Smooth muscle cell (in vitro differentiated cells): Measurements from ENCODE around the gene TTLL10. TPM values are rescaled to one million over a fixed set of nuclear protein-coding genes. Genes with fewer than 3 reads are reported as not detected.

Experiments
- DNase-seq: peaks from one replicate; lab custom pipeline; 2025; ENCODE audit not compliant: unreplicated experiment; lab: John Stamatoyannopoulos, UW
- H2AFZ ChIP-seq: fragments of 200-600 bp; sonication (generic); 2 replicates; pipeline ENCODE4 v1.6.0; 2016; ENCODE audit warnings: antibody characterized with exemption, low read depth, mild to moderate bottlenecking
- H3F3A ChIP-seq: fragments of 200-600 bp; sonication (generic); 2 replicates; pipeline ENCODE4 v1.6.0; 2017; ENCODE audit warnings: antibody characterized with exemption, low read depth
- H3K27ac ChIP-seq: fragments of 200-600 bp; sonication (generic); 2 replicates; pipeline ENCODE4 v1.5.1; 2016; ENCODE audit warnings: low read depth, mild to moderate bottlenecking
- H3K27me3 ChIP-seq: fragments of 200-600 bp; sonication (generic); 2 replicates; pipeline ENCODE4 v1.6.1; 2016; ENCODE audit warnings: low read depth, mild to moderate bottlenecking
- H3K36me3 ChIP-seq: fragments of 200-600 bp; sonication (generic); 2 replicates; pipeline ENCODE4 v1.5.1; 2016; ENCODE audit warnings: low read depth
- H3K4me1 ChIP-seq: fragments of 200-600 bp; sonication (generic); 2 replicates; pipeline ENCODE4 v1.5.1; 2016; ENCODE audit warnings: low read depth
- H3K4me2 ChIP-seq: fragments of 200-600 bp; sonication (generic); 2 replicates; pipeline ENCODE4 v1.6.0; 2016; ENCODE audit warnings: mild to moderate bottlenecking
- H3K4me3 ChIP-seq: fragments of 200-600 bp; sonication (generic); 2 replicates; pipeline ENCODE4 v1.5.1; 2016; ENCODE audit warnings: mild to moderate bottlenecking
- H3K79me2 ChIP-seq: fragments of 200-600 bp; sonication (generic); 2 replicates; pipeline ENCODE4 v1.6.0; 2016; ENCODE audit warnings: low read depth, mild to moderate bottlenecking
- H3K9ac ChIP-seq: fragments of 200-600 bp; sonication (generic); 2 replicates; pipeline ENCODE4 v1.6.0; 2016; ENCODE audit warnings: low read depth
- H3K9me3 ChIP-seq: fragments of 200-600 bp; sonication (generic); replicated peaks from 2 replicates; pipeline ENCODE4 v1.5.1; 2016; ENCODE audit warnings: low read depth
- H4K20me1 ChIP-seq: fragments of 200-600 bp; sonication (generic); 2 replicates; pipeline ENCODE4 v1.6.0; 2016; ENCODE audit warnings: low read depth
- WGBS: methylation state at CpG from one replicate; pipeline ENCODE4 v1.1.7; 2016; ENCODE audit warnings: low lambda C conversion rate; 5-methylcytosine and 5-hydroxymethylcytosine counted together
- polyA plus RNA-seq: library from polyadenylated mRNA; unstranded; fragments of >200 nt; fragmentation: Nextera tagmentation; extraction: Ambion mirVana; gene quantifications from 2 replicates; pipeline ENCODE4 v1.2.1, GENCODE V29; 2016
- total RNA-seq: library from RNA; depleted of rRNA; stranded (reverse); fragments of >200 nt; gene quantifications from 2 replicates; pipeline ENCODE4 v1.2.3, GENCODE V29; 2014
- TF ChIP-seq, protein P1 (sequence below): fragments of 200-600 bp; sonication (generic); IDR thresholded peaks from 2 replicates; pipeline ENCODE4 v1.5.1; 2017; ENCODE audit warnings: borderline replicate concordance, mild to moderate bottlenecking, antibody characterized with exemption; ENCODE audit not compliant: insufficient read depth, poor library complexity, severe bottlenecking

TTLL10 gene
- total and polyA plus RNA-seq, 2 experiments from 2014 or later, result not detected

DNA sequence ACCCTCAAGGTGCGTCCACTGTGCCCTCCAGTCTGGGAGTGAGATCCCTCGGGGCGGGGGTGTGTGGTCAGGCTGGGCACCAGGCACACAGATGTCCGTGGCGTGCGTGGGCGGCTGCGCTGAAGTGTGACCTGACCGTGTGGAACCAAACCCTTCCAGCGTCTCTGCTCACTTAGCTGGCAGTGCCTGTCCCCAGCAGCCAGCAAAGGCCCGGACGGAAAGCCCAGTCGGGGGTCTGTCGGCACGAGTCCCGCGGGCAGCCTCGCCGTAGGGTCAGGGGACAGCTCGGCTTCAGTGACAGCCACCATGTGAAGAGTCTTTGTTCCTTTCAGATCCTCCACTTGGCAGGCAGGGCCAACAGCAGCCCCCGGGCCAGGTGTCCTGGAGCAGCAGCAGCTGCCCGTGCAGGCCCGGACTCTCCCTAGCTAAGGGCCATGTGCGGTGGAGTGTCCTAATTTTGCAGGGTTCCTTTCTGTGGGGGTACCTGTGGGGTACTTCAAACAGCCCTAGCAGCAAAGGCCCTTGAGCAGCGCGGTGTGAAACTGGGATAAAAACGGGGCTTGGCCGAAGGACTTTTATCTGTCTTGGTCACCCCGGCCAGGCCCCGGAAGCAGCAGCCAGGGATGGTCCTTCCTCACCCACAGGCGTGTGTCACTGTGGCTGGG is 11.6 kb downstream of the TTLL10 start:
- no peaks in the 10 kb centered on the region for H3K27me3 ChIP-seq
- H2AFZ ChIP-seq, result no peak overlapping the region
- H3K36me3 ChIP-seq, result no peaks in the 10 kb centered on the region
- no peaks in the 10 kb centered on the region for H3K79me2 ChIP-seq
- no peaks in the 10 kb centered on the region for H3K9me3 ChIP-seq
- no peaks in the 10 kb centered on the region for H4K20me1 ChIP-seq
- no peak overlapping the region for H3K27ac ChIP-seq
- H3K9ac ChIP-seq, result no peak overlapping the region
- TF ChIP-seq, protein P1, sequence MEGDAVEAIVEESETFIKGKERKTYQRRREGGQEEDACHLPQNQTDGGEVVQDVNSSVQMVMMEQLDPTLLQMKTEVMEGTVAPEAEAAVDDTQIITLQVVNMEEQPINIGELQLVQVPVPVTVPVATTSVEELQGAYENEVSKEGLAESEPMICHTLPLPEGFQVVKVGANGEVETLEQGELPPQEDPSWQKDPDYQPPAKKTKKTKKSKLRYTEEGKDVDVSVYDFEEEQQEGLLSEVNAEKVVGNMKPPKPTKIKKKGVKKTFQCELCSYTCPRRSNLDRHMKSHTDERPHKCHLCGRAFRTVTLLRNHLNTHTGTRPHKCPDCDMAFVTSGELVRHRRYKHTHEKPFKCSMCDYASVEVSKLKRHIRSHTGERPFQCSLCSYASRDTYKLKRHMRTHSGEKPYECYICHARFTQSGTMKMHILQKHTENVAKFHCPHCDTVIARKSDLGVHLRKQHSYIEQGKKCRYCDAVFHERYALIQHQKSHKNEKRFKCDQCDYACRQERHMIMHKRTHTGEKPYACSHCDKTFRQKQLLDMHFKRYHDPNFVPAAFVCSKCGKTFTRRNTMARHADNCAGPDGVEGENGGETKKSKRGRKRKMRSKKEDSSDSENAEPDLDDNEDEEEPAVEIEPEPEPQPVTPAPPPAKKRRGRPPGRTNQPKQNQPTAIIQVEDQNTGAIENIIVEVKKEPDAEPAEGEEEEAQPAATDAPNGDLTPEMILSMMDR, result no peak
- no peak for DNase-seq
- H3F3A ChIP-seq, result no peaks in the 10 kb centered on the region
- no peak overlapping the region for H3K4me3 ChIP-seq
- 91% methylated on average over 28 of the region's 31 CpGs for WGBS
- H3K4me1 ChIP-seq, result no peaks in the 10 kb centered on the region
- no peak overlapping the region for H3K4me2 ChIP-seq

- DNase-seq, result no peak
- H3K27ac ChIP-seq, result no peak overlapping the region
- no peak overlapping the region for H3K4me3 ChIP-seq
- no peak overlapping the region for H3K9ac ChIP-seq
- H3K4me1 ChIP-seq, result no peaks in the 10 kb centered on the region
- H3K27me3 ChIP-seq, result no peaks in the 10 kb centered on the region
- H3F3A ChIP-seq, result no peaks in the 10 kb centered on the region
- no peaks in the 10 kb centered on the region for H3K79me2 ChIP-seq
- no peak overlapping the region for H3K4me2 ChIP-seq
- no peaks in the 10 kb centered on the region for H3K36me3 ChIP-seq
- H2AFZ ChIP-seq, result no peak overlapping the region
- TF ChIP-seq, protein P1, result no peak
- no peaks in the 10 kb centered on the region for H3K9me3 ChIP-seq
- no peaks in the 10 kb centered on the region for H4K20me1 ChIP-seq
These were observed 14.3 kb downstream of the TTLL10 start for GRCh38 chr1:1187938-1188337.

DNA sequence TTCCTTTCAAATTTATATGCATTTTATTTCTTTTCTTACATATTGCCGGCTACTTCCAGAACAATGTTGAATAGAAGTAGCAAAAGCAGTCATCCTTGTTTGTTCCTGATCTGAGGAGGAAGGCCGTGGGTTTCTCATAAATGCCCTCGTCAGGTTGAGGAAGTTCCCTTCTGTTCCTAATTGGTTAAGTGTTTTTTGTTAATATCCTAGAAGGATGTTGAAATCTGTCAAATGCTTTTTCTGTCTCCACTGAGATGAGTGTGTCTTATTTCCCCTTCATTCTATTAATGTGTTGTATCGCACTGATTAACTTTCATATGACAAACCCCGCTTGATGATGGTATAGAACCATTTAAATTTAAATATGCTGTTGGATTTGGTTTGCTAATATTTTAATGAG is 15.4 kb downstream of the TTLL10 start:
- Histone ChIP-seq H3F3A (no peaks in the 10 kb centered on the region), H3K4me2 (no peak overlapping the region), H3K27ac (no peak overlapping the region), H3K9me3 (no peaks in the 10 kb centered on the region), H3K4me3 (no peak overlapping the region), H3K9ac (no peak overlapping the region), H3K79me2 (no peaks in the 10 kb centered on the region), H2AFZ (no peak overlapping the region), H3K27me3 (no peaks in the 10 kb centered on the region), H4K20me1 (no peaks in the 10 kb centered on the region), H3K36me3 (no peaks in the 10 kb centered on the region), H3K4me1 (no peaks in the 10 kb centered on the region)
- WGBS, result 91% methylated on average over 5 of the region's 5 CpGs
- TF ChIP-seq, protein P1, result no peak
- no peak for DNase-seq

GRCh38 chr1:1191734-1192133 is 18.1 kb downstream of the TTLL10 start:
- TF ChIP-seq, protein P1, result no peak
- Histone ChIP-seq H3K9ac (no peak overlapping the region), H3K79me2 (no peaks in the 10 kb centered on the region), H3K4me1 (no peaks in the 10 kb centered on the region), H3K4me3 (no peak overlapping the region), H3K4me2 (no peak overlapping the region), H4K20me1 (no peaks in the 10 kb centered on the region), H3K36me3 (no peaks in the 10 kb centered on the region), H3K27ac (no peak overlapping the region), H2AFZ (no peak overlapping the region), H3K9me3 (no peaks in the 10 kb centered on the region), H3K27me3 (no peaks in the 10 kb centered on the region), H3F3A (no peaks in the 10 kb centered on the region)
- DNase-seq, result no peak
- WGBS, result 86% methylated on average over 11 of the region's 11 CpGs
